Liver (tissue), 3 donors: ENCODE measurements around the gene INPP5A.

Experiments
- RAD21 ChIP-seq, 2 donors: IDR thresholded peaks; 2 replicates each; pipeline ENCODE4 v1.6.1; 2016; ENCODE audit warnings: antibody characterized with exemption in 2 of 2, mild to moderate bottlenecking in 2 of 2
- TAF1 ChIP-seq: conservative IDR thresholded peaks from 2 replicates; pipeline ENCODE4 v1.6.1; 2016; ENCODE audit warnings: antibody characterized with exemption, mild to moderate bottlenecking
- TF ChIP-seq, protein P1 (sequence below): fragments of 150-350 bp; IDR thresholded peaks from 2 replicates; pipeline ENCODE4 v1.5.1; 2017; ENCODE audit warnings: improper control_type of control experiment, low read depth, low read length; ENCODE audit not compliant: missing input control
- donor health status: healthy.
- donor health status: healthy.

DNA sequence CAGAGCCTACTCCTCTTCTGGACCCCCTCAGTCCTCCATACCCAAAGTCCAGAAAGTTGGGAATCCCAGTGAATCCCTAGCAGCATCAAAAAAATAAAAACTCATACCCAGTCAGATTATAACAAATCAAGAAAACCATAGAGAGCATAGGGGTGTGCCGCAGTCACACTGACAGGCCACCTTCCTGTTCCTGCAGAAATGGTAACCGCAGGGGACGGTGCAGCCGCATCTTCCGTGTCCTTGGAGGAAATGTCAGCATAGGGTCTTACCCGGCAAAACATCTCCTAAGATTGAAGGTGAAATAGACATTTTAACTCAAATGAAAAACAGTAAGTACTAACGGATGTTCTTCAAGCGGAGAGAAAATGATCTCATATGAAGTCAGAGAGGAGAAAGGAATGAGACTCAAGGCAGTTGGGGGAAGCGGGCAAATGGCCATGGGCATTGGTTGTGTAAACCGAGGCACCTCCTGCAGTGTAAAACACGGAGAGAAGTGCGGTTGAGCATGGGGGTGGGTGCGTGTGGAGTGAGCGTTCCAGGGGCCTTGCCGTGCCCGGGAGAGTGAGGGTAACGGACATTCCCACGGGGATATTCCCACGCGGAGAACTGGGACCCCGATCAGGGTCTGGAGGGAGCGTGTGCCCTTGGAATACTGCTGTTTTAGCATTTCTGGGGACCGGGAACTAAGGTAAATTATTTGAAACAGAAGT is 137.6 kb downstream of the INPP5A start:
- TF ChIP-seq, protein P1, sequence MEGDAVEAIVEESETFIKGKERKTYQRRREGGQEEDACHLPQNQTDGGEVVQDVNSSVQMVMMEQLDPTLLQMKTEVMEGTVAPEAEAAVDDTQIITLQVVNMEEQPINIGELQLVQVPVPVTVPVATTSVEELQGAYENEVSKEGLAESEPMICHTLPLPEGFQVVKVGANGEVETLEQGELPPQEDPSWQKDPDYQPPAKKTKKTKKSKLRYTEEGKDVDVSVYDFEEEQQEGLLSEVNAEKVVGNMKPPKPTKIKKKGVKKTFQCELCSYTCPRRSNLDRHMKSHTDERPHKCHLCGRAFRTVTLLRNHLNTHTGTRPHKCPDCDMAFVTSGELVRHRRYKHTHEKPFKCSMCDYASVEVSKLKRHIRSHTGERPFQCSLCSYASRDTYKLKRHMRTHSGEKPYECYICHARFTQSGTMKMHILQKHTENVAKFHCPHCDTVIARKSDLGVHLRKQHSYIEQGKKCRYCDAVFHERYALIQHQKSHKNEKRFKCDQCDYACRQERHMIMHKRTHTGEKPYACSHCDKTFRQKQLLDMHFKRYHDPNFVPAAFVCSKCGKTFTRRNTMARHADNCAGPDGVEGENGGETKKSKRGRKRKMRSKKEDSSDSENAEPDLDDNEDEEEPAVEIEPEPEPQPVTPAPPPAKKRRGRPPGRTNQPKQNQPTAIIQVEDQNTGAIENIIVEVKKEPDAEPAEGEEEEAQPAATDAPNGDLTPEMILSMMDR = no peak
- TF ChIP-seq RAD21 (IDR thresholded peaks at IDR 0.05) = no peak
- no peak for TF ChIP-seq TAF1
